ENCODE measurements around the gene ATP8B2.

- no peak for TF ChIP-seq YY1 (IDR thresholded peaks at IDR 0.05; ENCODE audit: low read depth)
- TF ChIP-seq CTCF (IDR thresholded peaks at IDR 0.05) = no peak
- TF ChIP-seq FOSL2 (IDR thresholded peaks at IDR 0.05; ENCODE audit: borderline replicate concordance, low read depth) = no peak
- no peak for TF ChIP-seq MEF2A (IDR thresholded peaks at IDR 0.05; ENCODE audit: borderline replicate concordance, low read depth)
- TF ChIP-seq RFX5 (IDR thresholded peaks at IDR 0.05; ENCODE audit: low read length) = no peak
- TF ChIP-seq EP300 (IDR thresholded peaks at IDR 0.05; ENCODE audit: borderline replicate concordance in 1 of 2, low read depth in 1 of 2, low read length in 1 of 2) = no peak
- TF ChIP-seq ZBTB33 (IDR thresholded peaks at IDR 0.05; ENCODE audit: borderline replicate concordance, low read depth) = no peak
- no peak for TF ChIP-seq EZH2phosphoT487 (IDR thresholded peaks at IDR 0.05; ENCODE audit: borderline replicate concordance, low read depth)
Observed at GRCh38 chr1:154384650-154385489, 59.5 kb downstream of the ATP8B2 start.
